Fibroblast of lung (primary cell): Measurements from ENCODE around the gene ZNF398. TPM values are rescaled to one million over a fixed set of nuclear protein-coding genes. Genes with fewer than 3 reads are reported as not detected.

Experiments used
- DNase-seq, 2 donors: peaks; one replicate each; pipeline versions ENCODE4 v3.0.0 to v3.0.0-alpha.2; 2010; ENCODE audit warnings: low read depth in 2 of 2
- H2AFZ ChIP-seq: 2 replicates; pipeline ENCODE4 v1.5.1; 2012; ENCODE audit warnings: low read length, control low read depth, inconsistent platforms
- H3K27ac ChIP-seq: 2 replicates; pipeline ENCODE4 v1.5.1; 2011; ENCODE audit warnings: low read length, control low read depth; ENCODE audit not compliant: insufficient read depth
- H3K27me3 ChIP-seq: 2 replicates; pipeline ENCODE4 v1.5.1; 2011; ENCODE audit warnings: mild to moderate bottlenecking, low read length; ENCODE audit not compliant: control insufficient read depth, insufficient read depth
- H3K36me3 ChIP-seq: 2 replicates; pipeline ENCODE4 v1.5.1; 2011; ENCODE audit warnings: low read length; ENCODE audit not compliant: control insufficient read depth, insufficient read depth
- H3K4me1 ChIP-seq: 2 replicates; pipeline ENCODE4 v1.5.1; 2011; ENCODE audit warnings: low read length; ENCODE audit not compliant: control insufficient read depth, insufficient read depth; ENCODE audit errors: extremely low read depth
- H3K4me2 ChIP-seq: 2 replicates; pipeline ENCODE4 v1.5.1; 2011; ENCODE audit warnings: low read length, control low read depth; ENCODE audit not compliant: insufficient read depth; ENCODE audit errors: extremely low read depth
- H3K4me3 ChIP-seq, 4 experiments: fragments of 200-600 bp in 1 of 4; sonication (generic) in 1 of 4; replicated peaks in 1 of 4; 2 replicates each; pipeline ENCODE4 v1.5.1; 2011 to 2016; ENCODE audit warnings: low read length in 4 of 4, low read depth in 3 of 4, mild to moderate bottlenecking in 3 of 4, control low read depth in 2 of 4, inconsistent platforms in 1 of 4, mixed read lengths in 1 of 4; ENCODE audit not compliant: insufficient read depth in 1 of 4; ENCODE audit errors: control extremely low read depth in 1 of 4
- H3K79me2 ChIP-seq: 2 replicates; pipeline ENCODE4 v1.5.1; 2012; ENCODE audit warnings: mild to moderate bottlenecking, low read length, inconsistent platforms; ENCODE audit not compliant: control insufficient read depth, insufficient read depth
- H3K9ac ChIP-seq: 2 replicates; pipeline ENCODE4 v1.5.1; 2011; ENCODE audit warnings: mild to moderate bottlenecking, low read length, control low read depth; ENCODE audit not compliant: insufficient read depth
- H3K9me3 ChIP-seq: 2 replicates; pipeline ENCODE4 v1.5.1; 2012; ENCODE audit warnings: low read depth, low read length; ENCODE audit not compliant: control insufficient read depth, insufficient read depth
- H4K20me1 ChIP-seq: 2 replicates; pipeline ENCODE4 v1.5.1; 2011; ENCODE audit warnings: low read length; ENCODE audit not compliant: control insufficient read depth, insufficient read depth; ENCODE audit errors: extremely low read depth
- CTCF ChIP-seq, 2 donors: IDR thresholded peaks in 1 of 2; conservative IDR thresholded peaks in 1 of 2; 1 replicate in 1 of 2; 2 replicates in 1 of 2; pipeline ENCODE4 v1.5.1; 2011 to 2012; ENCODE audit warnings: low read length in 2 of 2, control low read depth in 1 of 2, inconsistent platforms in 1 of 2, low read depth in 1 of 2, mild to moderate bottlenecking in 1 of 2
- EZH2 ChIP-seq: IDR thresholded peaks from 2 replicates; pipeline ENCODE4 v1.5.1; 2012; ENCODE audit warnings: low read length, control low read depth, mild to moderate bottlenecking; ENCODE audit errors: missing control alignments
- polyA plus RNA-seq, 2 donors: library from polyadenylated mRNA; depleted of rRNA in 1 of 2; stranded (reverse) in 1 of 2; unstranded in 1 of 2; fragments of >200 nt; gene quantifications; 2 replicates each; pipeline ENCODE4 v1.2.1, GENCODE V29; 2011 to 2012; ENCODE audit warnings: missing spikeins in 1 of 2
- total RNA-seq: library from RNA; depleted of rRNA; stranded (reverse); fragments of >200 nt; gene quantifications from 2 replicates; pipeline ENCODE4 v1.2.1, GENCODE V29; 2014

Gene ZNF398
- total and polyA plus RNA-seq, 2 donors (not counting 1 experiment from before 2014, with no cell fraction given): 6.7 to 7.3 TPM

GRCh38 chr7:149180722-149181449 is 33.6 kb downstream of the ZNF398 start:
- H3K9ac ChIP-seq: no peak overlapping the region
- no peaks in the 10 kb centered on the region for H3K79me2 ChIP-seq
- H3K4me2 ChIP-seq: no peak overlapping the region
- no peak overlapping the region for H3K27ac ChIP-seq
- H3K4me1 ChIP-seq: no peaks in the 10 kb centered on the region
- TF ChIP-seq CTCF (conservative IDR thresholded peaks at IDR 0.05 in 1 of 2, IDR thresholded peaks at IDR 0.05 in 1 of 2; ENCODE audit: low read depth in 1 of 2, low read length in 2 of 2) (no peak), EZH2 (no peak)
- DNase-seq: no peak
- no peak overlapping the region for H2AFZ ChIP-seq
- no peaks in the 10 kb centered on the region for H4K20me1 ChIP-seq
- H3K36me3 ChIP-seq: peaks cover 15% of the 10 kb centered on the region
- H3K9me3 ChIP-seq: no peaks in the 10 kb centered on the region
- no peaks in the 10 kb centered on the region for H3K27me3 ChIP-seq
- H3K4me3 ChIP-seq: no peak overlapping the region

DNA sequence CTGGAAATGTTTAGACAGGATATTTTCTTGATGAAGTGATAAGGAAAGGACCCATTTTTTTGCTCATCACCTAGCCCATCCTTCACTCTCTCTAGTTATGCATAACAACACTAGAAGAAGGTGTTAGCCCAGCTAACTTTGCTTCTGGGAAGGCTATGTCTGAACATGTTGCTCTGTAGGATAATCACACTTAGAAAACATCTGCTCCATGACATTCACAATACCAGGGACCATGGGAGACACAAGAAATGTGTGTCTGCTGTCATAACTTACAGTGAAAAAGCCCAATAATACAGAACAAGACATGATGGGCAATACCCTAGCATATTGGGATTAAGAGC is 34.2 kb downstream of the ZNF398 start:
- Histone ChIP-seq H4K20me1 (no peaks in the 10 kb centered on the region), H2AFZ (no peak overlapping the region), H3K79me2 (no peaks in the 10 kb centered on the region), H3K36me3 (peaks cover 15% of the 10 kb centered on the region), H3K27ac (no peak overlapping the region), H3K4me2 (no peak overlapping the region), H3K9me3 (no peaks in the 10 kb centered on the region), H3K4me1 (no peaks in the 10 kb centered on the region), H3K4me3 (no peak overlapping the region), H3K27me3 (no peaks in the 10 kb centered on the region), H3K9ac (no peak overlapping the region)
- no peak for TF ChIP-seq CTCF (conservative IDR thresholded peaks at IDR 0.05 in 1 of 2, IDR thresholded peaks at IDR 0.05 in 1 of 2; ENCODE audit: low read depth in 1 of 2, low read length in 2 of 2)
- TF ChIP-seq EZH2: no peak
- no peak for DNase-seq

DNA sequence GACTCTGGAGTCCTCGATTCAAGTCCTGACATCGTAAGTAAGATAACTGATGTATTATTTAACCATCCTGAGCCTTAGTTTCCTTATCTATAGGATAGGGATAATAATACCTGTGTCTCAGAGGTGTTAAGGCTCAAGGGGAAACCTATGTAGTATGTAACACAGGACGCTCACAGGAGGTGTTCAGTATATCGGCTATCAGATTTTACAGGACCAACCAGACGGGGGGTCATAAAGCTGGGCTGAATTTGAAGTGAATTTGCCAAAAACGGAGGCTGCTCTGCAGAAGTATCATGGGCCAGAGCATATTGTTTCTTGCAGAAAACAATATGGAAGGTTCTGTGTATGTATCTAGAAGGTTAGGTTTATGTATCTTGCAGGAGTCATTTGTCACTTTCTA is 37.0 kb downstream of the ZNF398 start:
- no peak overlapping the region for H3K4me2 ChIP-seq
- no peak for DNase-seq
- H3K4me3 ChIP-seq: no peak overlapping the region
- H3K4me1 ChIP-seq: no peaks in the 10 kb centered on the region
- peaks cover 9% of the 10 kb centered on the region for H3K36me3 ChIP-seq
- no peaks in the 10 kb centered on the region for H4K20me1 ChIP-seq
- H3K9ac ChIP-seq: no peak overlapping the region
- TF ChIP-seq EZH2: no peak
- TF ChIP-seq CTCF (conservative IDR thresholded peaks at IDR 0.05 in 1 of 2, IDR thresholded peaks at IDR 0.05 in 1 of 2; ENCODE audit: low read depth in 1 of 2, low read length in 2 of 2): no peak
- no peaks in the 10 kb centered on the region for H3K27me3 ChIP-seq
- H3K27ac ChIP-seq: no peak overlapping the region
- H3K9me3 ChIP-seq: no peaks in the 10 kb centered on the region
- H2AFZ ChIP-seq: no peak overlapping the region
- H3K79me2 ChIP-seq: no peaks in the 10 kb centered on the region
